HG02938 (cell line): ENCODE measurements around the gene FARS2.

Experiments
- ATAC-seq: cut with Tn5 transposase; IDR thresholded peaks from one replicate; pipeline ENCODE4 v1.9.1; 2021; ENCODE audit warnings: mild to moderate bottlenecking, moderate library complexity; ENCODE audit not compliant: unreplicated experiment

The FARS2 gene

GRCh38 chr6:5285081-5285480 lies 23.8 kb downstream of the FARS2 start:
- ATAC-seq = no peak

GRCh38 chr6:5285526-5285925 lies 24.2 kb downstream of the FARS2 start:
- ATAC-seq = no peak

GRCh38 chr6:5286780-5287179 lies 25.5 kb downstream of the FARS2 start:
- no peak for ATAC-seq

DNA sequence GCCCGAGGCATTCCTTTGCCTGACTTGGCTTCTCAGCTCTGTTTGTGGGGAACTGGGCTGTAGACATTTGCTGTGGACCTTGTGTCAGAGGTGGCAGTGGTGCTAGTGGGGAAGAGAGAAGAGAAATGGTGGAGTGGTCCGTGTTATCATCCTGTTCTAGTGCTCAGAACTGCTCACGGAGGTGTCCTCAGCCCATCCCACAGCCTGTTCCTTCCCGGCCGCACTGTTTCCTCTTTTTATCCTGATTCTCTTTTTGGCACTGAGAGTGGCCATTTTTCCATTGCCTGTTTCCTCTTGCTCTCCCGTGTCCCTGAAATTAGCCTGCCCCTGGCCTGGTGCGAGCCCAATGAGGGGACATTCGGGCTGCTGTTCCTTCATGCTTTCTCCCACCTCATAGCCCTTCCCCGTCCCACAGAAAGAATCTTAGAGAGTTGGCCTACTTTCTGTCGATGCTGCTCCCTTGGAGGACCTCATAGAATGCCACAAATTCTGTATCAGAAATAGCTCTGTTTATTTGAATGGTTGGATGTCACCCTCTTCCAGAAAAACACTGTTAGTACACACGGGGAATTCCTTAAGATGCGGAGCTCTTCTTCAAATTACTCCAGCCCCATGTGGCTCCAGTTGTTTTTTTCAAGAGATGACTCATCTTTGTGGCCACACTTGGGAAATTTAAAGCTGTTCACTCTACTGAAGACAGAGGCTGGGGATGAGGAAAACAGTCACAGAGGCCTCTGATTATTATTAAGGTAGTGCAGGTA lies 26.1 kb downstream of the FARS2 start:
- ATAC-seq = no peak

GRCh38 chr6:5287966-5288297 lies 26.6 kb downstream of the FARS2 start:
- no peak for ATAC-seq

- no peak for ATAC-seq
These were observed 28.8 kb downstream of the FARS2 start for GRCh38 chr6:5290097-5290496.

- no peak for ATAC-seq
These were observed 29.2 kb downstream of the FARS2 start for GRCh38 chr6:5290500-5290899.

DNA sequence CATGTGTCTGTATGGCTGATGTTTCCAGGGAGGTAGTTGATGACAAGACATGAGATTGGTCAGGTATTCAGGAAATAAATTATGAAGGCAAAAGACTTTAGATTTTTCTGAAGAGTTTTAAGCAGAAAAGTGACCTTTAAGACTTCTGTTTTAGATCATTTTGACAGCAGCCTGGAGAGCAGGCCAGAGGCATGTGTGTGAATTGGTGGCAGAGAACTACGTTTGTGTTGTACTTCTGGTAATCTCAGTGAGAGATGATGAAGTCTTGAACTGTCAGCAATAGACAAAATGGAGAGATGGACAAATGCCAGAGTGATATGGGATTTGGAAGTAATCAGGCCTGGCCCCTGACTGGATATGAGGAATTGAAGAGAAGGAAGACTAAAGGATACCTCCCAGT lies 30.8 kb downstream of the FARS2 start:
- ATAC-seq = no peak

DNA sequence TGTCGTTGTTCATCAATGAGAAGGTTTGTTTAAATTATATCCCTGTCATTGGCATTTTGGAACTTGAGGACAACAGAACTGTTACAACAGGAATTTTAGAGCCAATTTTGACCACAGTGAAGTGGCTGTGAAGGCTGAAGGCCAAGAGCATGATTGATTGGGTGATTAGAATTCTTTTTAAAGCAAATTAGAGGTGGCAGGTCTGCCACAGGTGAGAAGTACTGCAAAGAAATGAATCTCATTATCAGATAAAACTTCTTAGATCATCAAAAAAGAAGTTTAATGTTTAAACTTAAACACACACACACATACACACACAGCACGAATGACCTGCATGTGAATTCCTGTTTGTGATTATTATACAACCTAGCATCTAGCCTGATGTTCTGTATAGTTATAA lies 32.4 kb downstream of the FARS2 start:
- no peak for ATAC-seq

DNA sequence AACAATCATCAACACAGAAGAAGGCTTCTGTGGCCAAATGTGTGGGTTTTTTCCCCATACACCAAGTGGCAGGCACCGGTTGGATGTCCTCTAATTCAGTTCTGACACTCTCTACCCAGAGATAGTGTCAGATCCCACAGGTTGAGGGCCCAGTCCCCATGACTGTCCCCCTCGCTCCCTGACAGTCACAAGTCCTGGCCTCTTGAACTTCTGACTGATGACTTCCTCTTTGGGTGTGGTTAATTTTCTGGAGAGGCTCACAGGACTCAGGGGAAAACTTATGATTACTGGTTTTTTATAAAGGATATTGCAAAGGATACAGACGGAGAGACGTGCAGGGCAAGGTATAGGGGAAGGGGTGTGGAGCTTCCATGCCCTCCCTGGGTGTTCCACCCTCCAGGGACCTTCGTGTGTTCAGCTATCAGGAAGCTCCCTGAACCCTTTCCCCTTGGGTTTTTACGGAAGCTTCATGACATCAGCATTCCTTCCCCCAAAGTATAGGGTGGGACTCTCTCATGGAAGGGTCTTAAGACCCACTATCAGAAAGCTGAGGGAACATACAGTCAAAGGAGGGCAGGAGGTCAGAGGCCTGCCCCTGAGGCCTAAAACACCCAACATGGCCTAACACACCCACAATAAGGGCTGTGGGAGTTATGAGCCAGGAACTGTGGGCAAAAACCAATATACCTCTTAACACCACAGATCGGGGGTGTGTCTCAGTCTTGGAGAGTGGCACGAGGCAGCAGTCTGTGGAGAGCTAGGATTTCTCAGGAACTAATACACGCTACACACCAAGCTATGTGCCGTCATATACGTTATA lies 33.3 kb downstream of the FARS2 start:
- ATAC-seq = no peak

- no peak for ATAC-seq
These were observed 34.3 kb downstream of the FARS2 start for GRCh38 chr6:5295623-5296022.

DNA sequence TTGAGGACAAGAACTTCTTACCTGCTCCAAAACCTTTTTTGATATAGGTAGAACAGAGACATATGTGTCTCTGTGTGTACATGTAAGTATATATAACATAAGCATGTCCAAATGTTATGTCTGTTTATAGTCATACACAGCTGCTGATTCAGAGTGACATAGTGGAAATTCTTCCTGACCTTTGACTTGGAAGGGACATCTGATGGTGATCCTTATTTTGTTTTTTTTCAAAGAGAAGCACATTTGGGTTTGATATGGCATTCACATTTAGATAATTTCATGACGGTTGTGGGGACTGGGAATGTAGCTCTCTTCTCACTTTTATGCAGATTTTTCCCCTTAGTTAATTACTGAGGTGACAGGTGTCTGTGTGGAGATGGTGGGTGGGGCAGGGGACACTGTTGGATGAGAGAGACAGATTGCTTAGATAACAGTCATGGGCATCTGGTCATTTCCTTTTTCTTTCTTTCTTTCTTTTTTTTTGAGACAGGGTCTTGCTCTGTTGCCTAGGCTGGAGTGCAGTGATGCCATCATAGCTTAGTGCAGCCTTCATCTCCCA lies 39.0 kb downstream of the FARS2 start:
- no peak for ATAC-seq

GRCh38 chr6:5302220-5302946 lies 41.1 kb downstream of the FARS2 start:
- ATAC-seq = peak; percentile 90

DNA sequence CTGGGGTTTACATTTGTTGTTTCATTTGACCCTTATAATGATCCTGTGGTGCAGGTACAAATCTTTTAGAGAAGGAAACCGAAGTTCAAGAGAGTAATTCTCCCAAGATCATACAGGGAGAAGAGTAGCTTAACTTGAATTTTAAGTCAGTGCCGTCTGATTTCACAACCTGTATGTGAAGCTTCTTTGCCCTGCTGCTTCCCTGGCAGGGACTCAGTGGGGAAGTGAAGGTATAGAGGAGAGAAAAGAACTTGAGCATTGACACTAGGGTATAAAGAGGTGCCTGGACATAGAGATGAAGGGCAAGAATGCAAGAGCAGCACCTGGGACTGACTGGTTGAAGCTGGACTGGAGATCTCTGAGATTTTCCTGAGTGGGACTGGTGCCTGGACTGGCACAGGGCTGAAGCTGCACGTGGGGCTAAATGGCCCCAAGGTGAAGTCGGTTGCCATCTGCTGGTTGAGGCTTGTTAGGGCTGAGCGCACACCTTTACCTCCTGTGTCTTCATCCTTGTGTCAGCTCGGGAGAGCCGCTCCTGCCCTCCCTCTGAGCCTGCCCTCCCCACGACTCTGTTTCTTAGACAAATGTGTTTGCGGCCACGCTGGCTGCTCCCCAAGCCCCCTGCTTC lies 41.8 kb downstream of the FARS2 start:
- peak; percentile 65 for ATAC-seq

DNA sequence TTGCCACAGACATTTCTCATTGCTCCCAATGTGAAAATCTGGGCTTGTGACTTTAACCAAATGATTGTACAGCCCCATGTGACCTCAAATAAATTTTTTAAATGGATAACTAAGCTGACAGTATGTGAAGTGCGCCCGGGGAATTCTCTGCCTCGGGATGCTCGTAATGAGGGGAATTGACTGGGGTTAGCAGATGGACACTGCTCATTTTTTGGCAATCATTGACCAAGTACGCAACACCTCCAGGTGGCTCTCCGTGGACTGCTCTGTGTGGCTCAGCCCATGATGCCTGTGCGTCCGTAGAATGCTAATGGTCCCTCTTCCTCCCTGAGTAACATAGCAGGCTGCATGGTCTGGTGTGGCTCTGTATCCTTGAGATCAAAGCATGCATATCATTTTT lies 42.4 kb downstream of the FARS2 start:
- ATAC-seq = no peak

GRCh38 chr6:5305968-5306626 lies 44.8 kb downstream of the FARS2 start:
- ATAC-seq = no peak

- ATAC-seq = no peak
These were observed 45.7 kb downstream of the FARS2 start for GRCh38 chr6:5307058-5307457.

GRCh38 chr6:5308066-5308465 lies 46.8 kb downstream of the FARS2 start:
- ATAC-seq = no peak

DNA sequence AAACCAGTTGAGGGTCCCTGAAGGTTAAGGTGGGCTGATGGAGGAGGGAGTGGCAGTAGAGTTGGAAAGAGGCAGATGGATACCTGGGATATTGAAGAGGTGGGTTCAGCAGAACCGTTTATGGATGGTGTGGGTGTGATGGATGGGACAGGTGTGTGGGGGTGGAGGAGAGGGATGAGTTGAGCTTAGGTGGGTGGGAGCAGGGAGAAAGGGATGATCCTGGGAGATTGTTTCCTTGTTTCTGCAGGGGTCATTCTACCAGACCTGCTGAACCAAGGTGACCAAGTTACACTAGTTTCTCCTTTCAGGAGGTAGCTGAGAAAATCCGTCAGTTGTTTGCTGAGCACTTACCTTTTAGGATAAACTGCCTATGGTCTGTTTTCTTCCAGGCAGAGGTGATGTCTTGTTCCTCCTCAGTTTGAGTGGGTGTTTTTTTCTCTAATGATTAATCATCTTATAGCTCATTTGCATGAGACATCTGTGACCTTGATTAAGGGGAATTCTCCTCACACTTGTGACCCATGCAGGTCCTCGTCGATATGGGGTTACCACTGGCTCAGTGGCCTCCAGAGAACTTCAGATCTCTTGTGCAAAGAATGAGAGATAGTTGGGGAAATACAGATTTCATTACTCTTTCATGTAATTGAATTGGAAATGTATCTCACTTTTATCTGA lies 53.0 kb downstream of the FARS2 start:
- ATAC-seq = peak; percentile 83

DNA sequence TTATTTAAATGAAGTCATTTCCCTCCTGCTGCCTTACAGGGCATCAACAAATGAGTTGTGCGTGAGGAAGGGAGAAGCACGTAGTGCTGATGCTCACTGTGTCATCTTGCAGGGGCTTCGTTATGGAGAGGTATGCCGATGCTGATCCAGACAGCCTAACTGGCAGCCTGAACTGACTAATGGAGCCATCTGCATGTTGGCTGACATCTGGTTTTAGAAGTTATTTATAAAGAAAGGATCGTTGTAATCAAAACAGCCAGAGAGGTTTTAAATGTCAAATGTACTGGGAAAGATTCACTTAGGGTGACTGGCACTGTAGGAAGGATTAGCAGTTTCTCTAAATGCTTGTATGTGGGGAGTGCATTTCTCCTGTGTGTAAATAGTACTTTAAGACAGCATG lies 54.6 kb downstream of the FARS2 start:
- ATAC-seq = no peak
